ENCODE results near the gene CXCL3.

Gene CXCL3

DNA sequence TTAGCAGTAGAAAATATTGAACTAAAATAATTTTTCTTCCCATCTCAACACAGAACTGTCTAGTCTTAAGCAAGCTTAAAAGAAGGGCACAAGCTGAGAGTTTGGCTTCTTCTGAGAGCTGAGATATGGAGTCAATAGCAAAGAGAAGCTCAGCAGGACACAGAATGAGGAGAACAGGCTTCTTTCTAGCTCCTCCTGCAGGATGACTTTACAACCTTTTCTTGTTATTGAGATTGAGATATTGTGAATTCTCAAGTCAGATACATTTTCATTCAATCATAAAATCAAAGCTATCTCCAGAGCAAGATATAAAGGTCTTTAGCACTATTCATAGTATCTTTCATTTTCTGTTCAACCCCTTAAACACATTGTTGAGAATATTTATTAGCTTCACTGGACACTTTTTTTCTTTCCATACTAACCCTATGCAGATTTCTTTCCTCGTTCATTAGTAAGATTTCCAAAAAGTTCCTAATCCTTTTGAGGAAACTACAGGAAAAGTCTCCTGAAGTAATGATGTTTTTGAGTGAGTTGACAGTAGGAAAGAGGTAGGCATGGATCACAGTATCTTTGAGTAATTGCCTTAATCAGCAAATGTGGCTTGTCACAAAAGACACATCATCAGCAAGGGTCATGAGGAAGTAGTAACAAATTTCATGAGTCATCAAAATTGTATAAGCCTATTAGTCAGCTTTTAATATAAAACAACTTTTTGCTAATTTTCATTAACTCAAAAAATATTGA is 17.8 kb upstream of the CXCL3 start:
- H3K4me2 ChIP-seq: no peak overlapping the region
- H3K4me1 ChIP-seq: 0 out of 2 replicates have a peak, but pooled peaks cover 7% of the 10 kb centered on the region
- no peaks in the 10 kb centered on the region for H3K36me3 ChIP-seq
- H3K27ac ChIP-seq: no peak overlapping the region
- no peak overlapping the region for H3K9ac ChIP-seq
- no peaks in the 10 kb centered on the region for H3K27me3 ChIP-seq
- H3K4me3 ChIP-seq: no peak overlapping the region
- no peaks in the 10 kb centered on the region for H3K9me3 ChIP-seq
- H4K20me1 ChIP-seq: no peaks in the 10 kb centered on the region
- no peak for TF ChIP-seq Cebpa-rat (IDR thresholded peaks at IDR 0.05)

- H3K4me3 ChIP-seq: no peak overlapping the region
- H3K9me3 ChIP-seq: no peaks in the 10 kb centered on the region
- H4K20me1 ChIP-seq: no peaks in the 10 kb centered on the region
- H3K4me1 ChIP-seq: 0 out of 2 replicates have a peak, but pooled peaks cover 7% of the 10 kb centered on the region
- H3K27me3 ChIP-seq: no peaks in the 10 kb centered on the region
- H3K4me2 ChIP-seq: no peak overlapping the region
- H3K9ac ChIP-seq: no peak overlapping the region
- no peaks in the 10 kb centered on the region for H3K36me3 ChIP-seq
- TF ChIP-seq Cebpa-rat (IDR thresholded peaks at IDR 0.05): no peak
- H3K27ac ChIP-seq: no peak overlapping the region
These were observed 17.0 kb upstream of the CXCL3 start for GRCh38 chr4:74055498-74055897.

DNA sequence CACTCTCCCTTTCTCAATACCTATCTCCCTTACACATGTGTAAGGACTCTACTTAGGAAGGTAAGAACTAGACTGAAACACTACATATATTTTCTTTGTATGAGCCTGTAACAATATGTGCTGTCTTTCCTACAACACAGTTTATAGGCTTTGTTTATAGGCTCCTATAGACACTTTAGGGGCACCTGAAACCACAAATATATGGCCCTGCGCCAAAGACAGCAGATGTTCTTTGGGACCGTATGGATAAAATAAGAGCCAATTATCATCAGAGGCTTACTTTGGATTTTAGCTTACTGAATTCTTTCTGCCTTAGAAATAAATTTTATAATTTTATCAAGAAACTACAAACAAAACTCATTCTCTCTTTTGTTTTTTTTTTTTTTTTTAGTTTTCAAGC is 16.6 kb upstream of the CXCL3 start:
- Histone ChIP-seq H3K9me3 (no peaks in the 10 kb centered on the region), H3K9ac (no peak overlapping the region), H3K4me2 (no peak overlapping the region), H4K20me1 (no peaks in the 10 kb centered on the region), H3K4me1 (0 out of 2 replicates have a peak, but pooled peaks cover 7% of the 10 kb centered on the region), H3K4me3 (no peak overlapping the region), H3K27ac (no peak overlapping the region), H3K36me3 (no peaks in the 10 kb centered on the region), H3K27me3 (no peaks in the 10 kb centered on the region)
- TF ChIP-seq Cebpa-rat (IDR thresholded peaks at IDR 0.05): no peak

- Histone ChIP-seq H3K27ac (no peak overlapping the region), H3K27me3 (no peaks in the 10 kb centered on the region), H3K4me2 (no peak overlapping the region), H3K4me3 (no peak overlapping the region), H3K9ac (no peak overlapping the region), H3K4me1 (0 out of 2 replicates have a peak, but pooled peaks cover 7% of the 10 kb centered on the region), H3K9me3 (no peaks in the 10 kb centered on the region), H4K20me1 (no peaks in the 10 kb centered on the region), H3K36me3 (no peaks in the 10 kb centered on the region)
- TF ChIP-seq Cebpa-rat (IDR thresholded peaks at IDR 0.05): no peak
These were observed 16.1 kb upstream of the CXCL3 start for GRCh38 chr4:74054483-74055047.

DNA sequence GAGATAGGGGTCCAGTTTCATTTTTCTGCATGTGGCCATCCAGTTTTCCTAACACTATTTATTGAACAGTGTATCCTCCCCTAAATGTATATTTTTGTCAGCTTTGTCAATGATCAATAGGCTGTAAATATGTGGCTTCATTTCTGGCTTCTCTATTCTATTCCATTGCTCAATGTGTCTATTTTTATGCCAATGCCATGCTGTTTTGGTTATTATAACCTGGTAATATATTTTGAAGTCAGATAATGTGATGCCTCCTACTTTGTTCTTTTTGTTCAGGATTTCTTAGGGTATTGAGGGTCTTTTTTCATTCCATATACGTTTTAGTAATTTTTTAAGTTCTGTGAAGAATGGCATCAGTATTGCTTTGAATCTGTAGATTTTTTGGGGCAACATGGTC is 8.7 kb upstream of the CXCL3 start:
- no peak overlapping the region for H3K4me2 ChIP-seq
- TF ChIP-seq Cebpa-rat (IDR thresholded peaks at IDR 0.05): no peak
- H3K36me3 ChIP-seq: no peaks in the 10 kb centered on the region
- no peaks in the 10 kb centered on the region for H3K9me3 ChIP-seq
- no peak overlapping the region for H3K4me3 ChIP-seq
- no peaks in the 10 kb centered on the region for H4K20me1 ChIP-seq
- H3K27me3 ChIP-seq: no peaks in the 10 kb centered on the region
- H3K27ac ChIP-seq: no peak overlapping the region
- no peak overlapping the region for H3K9ac ChIP-seq
- no peaks in the 10 kb centered on the region for H3K4me1 ChIP-seq

DNA sequence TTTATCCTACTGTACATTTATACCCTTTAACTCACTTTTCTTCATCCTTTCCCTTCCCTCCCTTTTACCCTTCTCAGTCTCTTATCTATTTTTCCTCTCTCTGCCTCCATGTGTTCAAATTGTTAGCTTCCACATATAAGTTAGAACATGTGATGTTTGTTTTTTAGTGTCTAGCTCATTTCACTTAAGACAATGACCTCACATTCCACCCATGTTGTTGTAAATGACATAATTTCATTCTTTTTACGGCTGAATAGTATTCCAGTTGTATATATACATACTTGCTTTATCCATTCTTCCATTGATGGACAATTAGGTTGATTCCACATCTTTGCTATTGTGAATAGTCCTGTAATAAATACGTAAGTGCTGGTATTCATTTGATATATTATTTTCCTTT is 7.3 kb upstream of the CXCL3 start:
- Histone ChIP-seq H4K20me1 (no peaks in the 10 kb centered on the region), H3K4me1 (no peaks in the 10 kb centered on the region), H3K4me3 (no peak overlapping the region), H3K27ac (no peak overlapping the region), H3K4me2 (no peak overlapping the region), H3K27me3 (no peaks in the 10 kb centered on the region), H3K36me3 (no peaks in the 10 kb centered on the region), H3K9ac (no peak overlapping the region), H3K9me3 (no peaks in the 10 kb centered on the region)
- TF ChIP-seq Cebpa-rat (IDR thresholded peaks at IDR 0.05): no peak

DNA sequence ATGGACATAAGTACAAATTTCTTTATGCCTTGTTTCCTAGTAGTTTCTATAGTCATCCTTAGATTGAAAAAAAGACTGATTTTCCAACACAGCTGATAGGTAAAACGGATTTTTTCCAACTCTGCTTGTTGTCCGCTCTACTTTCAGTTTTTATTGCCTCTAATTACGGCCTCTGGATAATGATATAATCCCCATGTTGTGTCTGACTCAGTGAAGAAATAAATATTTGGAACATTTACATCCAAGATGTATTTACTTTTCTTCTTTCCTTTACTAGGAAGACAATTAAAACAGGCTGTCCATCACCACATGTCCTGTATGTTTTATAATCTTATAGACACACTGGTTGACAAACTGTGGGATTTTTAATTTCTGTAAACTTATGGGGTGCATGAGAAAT is 6.8 kb upstream of the CXCL3 start:
- H3K9me3 ChIP-seq: no peaks in the 10 kb centered on the region
- no peaks in the 10 kb centered on the region for H3K4me1 ChIP-seq
- H4K20me1 ChIP-seq: no peaks in the 10 kb centered on the region
- no peaks in the 10 kb centered on the region for H3K27me3 ChIP-seq
- H3K4me2 ChIP-seq: no peak overlapping the region
- H3K36me3 ChIP-seq: no peaks in the 10 kb centered on the region
- H3K9ac ChIP-seq: no peak overlapping the region
- H3K4me3 ChIP-seq: no peak overlapping the region
- no peak overlapping the region for H3K27ac ChIP-seq
- TF ChIP-seq Cebpa-rat (IDR thresholded peaks at IDR 0.05): no peak

GRCh38 chr4:74044677-74045076 is 6.2 kb upstream of the CXCL3 start:
- H3K4me1 ChIP-seq: no peaks in the 10 kb centered on the region
- no peak for TF ChIP-seq Cebpa-rat (IDR thresholded peaks at IDR 0.05)
- no peaks in the 10 kb centered on the region for H3K36me3 ChIP-seq
- no peaks in the 10 kb centered on the region for H4K20me1 ChIP-seq
- no peaks in the 10 kb centered on the region for H3K27me3 ChIP-seq
- no peak overlapping the region for H3K27ac ChIP-seq
- H3K9me3 ChIP-seq: no peaks in the 10 kb centered on the region
- no peak overlapping the region for H3K4me2 ChIP-seq
- H3K9ac ChIP-seq: no peak overlapping the region
- no peak overlapping the region for H3K4me3 ChIP-seq

DNA sequence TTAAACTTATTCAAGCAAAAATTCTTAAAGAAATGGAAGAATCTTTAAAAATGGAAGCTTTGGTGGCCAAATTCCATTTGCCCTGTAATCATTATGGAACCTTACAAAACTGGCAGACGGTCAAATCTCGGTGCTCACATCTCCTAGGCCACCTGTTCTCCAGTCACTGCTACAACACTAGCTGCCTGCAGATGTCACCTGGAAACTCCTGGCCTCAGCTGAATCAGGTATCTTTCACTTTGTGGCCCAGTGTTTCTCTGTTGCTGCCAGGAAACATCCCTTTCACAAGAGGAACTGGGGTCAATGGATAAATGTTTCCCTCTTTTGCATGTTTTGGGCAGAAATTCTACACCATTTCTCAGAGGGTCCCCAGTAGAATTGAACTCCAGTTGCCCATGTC is 4.2 kb upstream of the CXCL3 start:
- Histone ChIP-seq H4K20me1 (no peaks in the 10 kb centered on the region), H3K4me3 (no peak overlapping the region), H3K9me3 (peaks cover 9% of the 10 kb centered on the region), H3K27ac (no peak overlapping the region), H3K36me3 (no peaks in the 10 kb centered on the region), H3K9ac (no peak overlapping the region), H3K27me3 (no peaks in the 10 kb centered on the region), H3K4me2 (no peak overlapping the region), H3K4me1 (no peaks in the 10 kb centered on the region)
- TF ChIP-seq Cebpa-rat (IDR thresholded peaks at IDR 0.05): no peak

DNA sequence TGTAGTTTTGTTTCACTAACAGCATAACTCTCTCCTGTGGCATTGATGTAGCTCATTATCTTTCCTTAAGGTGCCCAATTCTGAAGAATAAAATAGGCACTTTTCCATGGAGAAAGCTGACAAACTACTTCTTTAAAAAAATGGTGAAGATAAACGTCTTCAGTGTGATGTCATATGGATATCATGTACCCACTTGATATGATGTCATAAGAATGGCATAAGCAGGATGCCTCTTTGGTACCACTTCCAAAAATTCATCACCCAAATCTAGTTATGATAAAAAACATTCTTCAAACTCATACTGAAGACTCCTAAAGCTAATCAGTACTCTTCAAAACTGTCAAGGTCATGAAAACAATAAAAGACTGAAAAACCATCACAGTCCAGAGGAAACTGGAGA is 2.9 kb upstream of the CXCL3 start:
- peaks cover 9% of the 10 kb centered on the region for H3K9me3 ChIP-seq
- no peaks in the 10 kb centered on the region for H3K4me1 ChIP-seq

More for the DNA sequence above, 2.9 kb upstream of the CXCL3 start:
- no peak for TF ChIP-seq Cebpa-rat (IDR thresholded peaks at IDR 0.05)
- H4K20me1 ChIP-seq: no peaks in the 10 kb centered on the region
- H3K4me3 ChIP-seq: no peak overlapping the region
- H3K36me3 ChIP-seq: no peaks in the 10 kb centered on the region
- H3K9ac ChIP-seq: no peak overlapping the region
- no peaks in the 10 kb centered on the region for H3K27me3 ChIP-seq
- H3K27ac ChIP-seq: no peak overlapping the region
- H3K4me2 ChIP-seq: no peak overlapping the region
